ENCODE results near the gene ANLN.

Gene ANLN

GRCh38 chr7:36389371-36390198, at the start of gene ANLN (continued):
- TF ChIP-seq ZNF548 (tag by site-specific recombination; IDR thresholded peaks at IDR 0.05) (no peak), KLF1 (tag by site-specific recombination; IDR thresholded peaks at IDR 0.05) (0 out of 2 replicates have a peak, but pooled peaks have one; percentile 7), SP7 (tag by site-specific recombination; IDR thresholded peaks at IDR 0.05) (peak; percentile 67; the same call in 1 of the 2 replicates), ZNF660 (tag by site-specific recombination; IDR thresholded peaks at IDR 0.05) (peak; percentile 31; the same call in 1 of the 2 replicates), TCF7L2 (IDR thresholded peaks at IDR 0.05; ENCODE audit: borderline replicate concordance, low read depth, low read length) (no peak), KLF9 (tag by site-specific recombination; IDR thresholded peaks at IDR 0.05; ENCODE audit: low read depth) (no peak; the same call in 1 of the 2 replicates), IKZF3 (tag by site-specific recombination; IDR thresholded peaks at IDR 0.05) (peak; percentile 86), MYNN (tag by site-specific recombination; IDR thresholded peaks at IDR 0.05; ENCODE audit: borderline replicate concordance) (no peak), ZNF214 (tag by site-specific recombination; IDR thresholded peaks at IDR 0.05; ENCODE audit: borderline replicate concordance) (0 out of 2 replicates have a peak, but pooled peaks have one; percentile 10), ZNF324 (tag by site-specific recombination; IDR thresholded peaks at IDR 0.05) (no peak), PRDM6 (tag by site-specific recombination; IDR thresholded peaks at IDR 0.05) (no peak), RBAK (tag by site-specific recombination; IDR thresholded peaks at IDR 0.05) (no peak), ZSCAN23 (tag by site-specific recombination; IDR thresholded peaks at IDR 0.05) (no peak), ZNF433 (tag by site-specific recombination; IDR thresholded peaks at IDR 0.05; ENCODE audit: low read depth) (no peak), ZBTB7A (tag by site-specific recombination; IDR thresholded peaks at IDR 0.05; ENCODE audit: low read depth) (no peak; the same call in 1 of the 2 replicates), KLF7 (tag by site-specific recombination; IDR thresholded peaks at IDR 0.05; ENCODE audit: borderline replicate concordance) (no peak), ZNF37A (tag by site-specific recombination; IDR thresholded peaks at IDR 0.05) (no peak), ZNF10 (tag by site-specific recombination; IDR thresholded peaks at IDR 0.05) (no peak), SP2 (tag by site-specific recombination; IDR thresholded peaks at IDR 0.05) (peak; percentile 62), ZNF311 (tag by site-specific recombination; IDR thresholded peaks at IDR 0.05; ENCODE audit: borderline replicate concordance) (no peak), ZNF624 (tag by site-specific recombination; IDR thresholded peaks at IDR 0.05) (no peak), ZNF112 (tag by site-specific recombination; IDR thresholded peaks at IDR 0.05) (no peak), GLI2 (tag by site-specific recombination; IDR thresholded peaks at IDR 0.05; ENCODE audit: borderline replicate concordance, low read depth) (no peak), ZNF654 (tag by site-specific recombination; IDR thresholded peaks at IDR 0.05; ENCODE audit: low read depth) (no peak), ZNF529 (tag by site-specific recombination; IDR thresholded peaks at IDR 0.05; ENCODE audit: insufficient replicate concordance) (no peak), ZNF18 (tag by site-specific recombination; IDR thresholded peaks at IDR 0.05) (peak; percentile 74), GFI1B (tag by site-specific recombination; IDR thresholded peaks at IDR 0.05) (no peak), ZBTB21 (tag by site-specific recombination; IDR thresholded peaks at IDR 0.05) (no peak)
- TF ChIP-seq, protein P1, sequence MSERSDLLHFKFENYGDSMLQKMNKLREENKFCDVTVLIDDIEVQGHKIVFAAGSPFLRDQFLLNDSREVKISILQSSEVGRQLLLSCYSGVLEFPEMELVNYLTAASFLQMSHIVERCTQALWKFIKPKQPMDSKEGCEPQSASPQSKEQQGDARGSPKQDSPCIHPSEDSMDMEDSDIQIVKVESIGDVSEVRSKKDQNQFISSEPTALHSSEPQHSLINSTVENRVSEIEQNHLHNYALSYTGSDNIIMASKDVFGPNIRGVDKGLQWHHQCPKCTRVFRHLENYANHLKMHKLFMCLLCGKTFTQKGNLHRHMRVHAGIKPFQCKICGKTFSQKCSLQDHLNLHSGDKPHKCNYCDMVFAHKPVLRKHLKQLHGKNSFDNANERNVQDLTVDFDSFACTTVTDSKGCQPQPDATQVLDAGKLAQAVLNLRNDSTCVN (tag by site-specific recombination; optimal IDR thresholded peaks at IDR 0.05): peak; percentile 77
- TF ChIP-seq, protein P2, sequence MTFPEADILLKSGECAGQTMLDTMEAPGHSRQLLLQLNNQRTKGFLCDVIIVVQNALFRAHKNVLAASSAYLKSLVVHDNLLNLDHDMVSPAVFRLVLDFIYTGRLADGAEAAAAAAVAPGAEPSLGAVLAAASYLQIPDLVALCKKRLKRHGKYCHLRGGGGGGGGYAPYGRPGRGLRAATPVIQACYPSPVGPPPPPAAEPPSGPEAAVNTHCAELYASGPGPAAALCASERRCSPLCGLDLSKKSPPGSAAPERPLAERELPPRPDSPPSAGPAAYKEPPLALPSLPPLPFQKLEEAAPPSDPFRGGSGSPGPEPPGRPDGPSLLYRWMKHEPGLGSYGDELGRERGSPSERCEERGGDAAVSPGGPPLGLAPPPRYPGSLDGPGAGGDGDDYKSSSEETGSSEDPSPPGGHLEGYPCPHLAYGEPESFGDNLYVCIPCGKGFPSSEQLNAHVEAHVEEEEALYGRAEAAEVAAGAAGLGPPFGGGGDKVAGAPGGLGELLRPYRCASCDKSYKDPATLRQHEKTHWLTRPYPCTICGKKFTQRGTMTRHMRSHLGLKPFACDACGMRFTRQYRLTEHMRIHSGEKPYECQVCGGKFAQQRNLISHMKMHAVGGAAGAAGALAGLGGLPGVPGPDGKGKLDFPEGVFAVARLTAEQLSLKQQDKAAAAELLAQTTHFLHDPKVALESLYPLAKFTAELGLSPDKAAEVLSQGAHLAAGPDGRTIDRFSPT (tag by site-specific recombination; IDR thresholded peaks at IDR 0.05): peak; percentile 60; the same call in 1 of the 2 replicates
- TF ChIP-seq, protein P3, sequence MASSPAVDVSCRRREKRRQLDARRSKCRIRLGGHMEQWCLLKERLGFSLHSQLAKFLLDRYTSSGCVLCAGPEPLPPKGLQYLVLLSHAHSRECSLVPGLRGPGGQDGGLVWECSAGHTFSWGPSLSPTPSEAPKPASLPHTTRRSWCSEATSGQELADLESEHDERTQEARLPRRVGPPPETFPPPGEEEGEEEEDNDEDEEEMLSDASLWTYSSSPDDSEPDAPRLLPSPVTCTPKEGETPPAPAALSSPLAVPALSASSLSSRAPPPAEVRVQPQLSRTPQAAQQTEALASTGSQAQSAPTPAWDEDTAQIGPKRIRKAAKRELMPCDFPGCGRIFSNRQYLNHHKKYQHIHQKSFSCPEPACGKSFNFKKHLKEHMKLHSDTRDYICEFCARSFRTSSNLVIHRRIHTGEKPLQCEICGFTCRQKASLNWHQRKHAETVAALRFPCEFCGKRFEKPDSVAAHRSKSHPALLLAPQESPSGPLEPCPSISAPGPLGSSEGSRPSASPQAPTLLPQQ (tag by site-specific recombination; IDR thresholded peaks at IDR 0.05): 0 out of 2 replicates have a peak, but pooled peaks have one; percentile 11

Data from HEK293 (cell line).